HL-60 (cell line): ENCODE results near the gene AGPAT1.

ENCODE experiments used
- GABPA ChIP-seq: IDR thresholded peaks from 2 replicates; pipeline ENCODE4 v1.6.1; 2012; ENCODE audit warnings: low read depth
- TF ChIP-seq, protein P1 (sequence below): IDR thresholded peaks from one replicate; pipeline ENCODE4 v1.5.1; 2011; ENCODE audit warnings: low read length, control low read depth, inconsistent platforms; ENCODE audit not compliant: insufficient read depth
- TF ChIP-seq, protein P2 (sequence below): IDR thresholded peaks from 2 replicates; pipeline ENCODE4 v1.6.1; 2012; ENCODE audit warnings: low read depth; ENCODE audit not compliant: insufficient replicate concordance

DNA sequence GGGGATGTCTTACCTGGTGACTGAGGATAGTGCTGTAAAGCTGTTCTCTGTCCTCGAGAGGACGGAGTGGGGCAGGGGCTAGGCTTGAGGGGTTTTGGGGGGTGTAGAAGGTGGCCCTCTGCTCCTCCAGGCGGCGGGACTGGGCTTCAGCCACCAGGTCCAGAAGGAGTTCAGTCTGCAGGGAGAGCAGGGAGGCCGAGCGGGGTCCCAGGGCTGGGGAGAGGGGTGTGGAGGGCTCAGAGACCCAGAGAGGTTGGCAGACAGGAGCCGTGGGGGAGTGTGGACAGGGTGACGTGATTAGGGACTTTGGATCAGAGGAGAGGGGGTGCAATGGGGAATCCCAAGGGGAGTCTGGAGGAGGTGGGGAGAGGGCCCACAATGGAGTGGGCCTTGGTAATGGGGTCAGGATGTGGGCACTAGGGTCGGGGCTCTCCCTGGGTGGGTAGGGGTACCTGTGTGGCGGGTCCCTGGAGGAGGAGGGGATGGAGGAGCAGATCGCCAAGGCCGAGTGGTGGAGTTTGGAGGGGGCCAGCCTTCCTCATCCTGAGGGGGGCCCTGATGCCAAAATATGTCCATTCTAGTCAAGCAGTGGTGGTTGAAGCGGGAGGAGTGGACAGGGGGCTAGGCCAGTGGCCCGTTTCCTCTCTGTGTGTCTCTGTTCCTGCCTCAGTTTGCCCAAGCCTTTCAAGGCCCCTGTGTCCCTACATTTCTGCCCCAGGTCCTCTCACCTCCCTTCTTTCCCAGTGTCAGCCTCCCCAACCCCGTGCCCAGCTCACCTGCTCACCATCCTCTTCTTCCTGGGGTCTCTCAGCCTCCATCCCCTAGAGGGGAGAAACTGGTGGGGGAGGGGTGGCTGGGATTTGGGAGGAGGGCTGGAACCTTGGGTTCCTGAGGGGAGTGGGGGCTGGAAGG, 16.1 kb upstream of the AGPAT1 start:
- no peak for TF ChIP-seq GABPA
- TF ChIP-seq, protein P1, sequence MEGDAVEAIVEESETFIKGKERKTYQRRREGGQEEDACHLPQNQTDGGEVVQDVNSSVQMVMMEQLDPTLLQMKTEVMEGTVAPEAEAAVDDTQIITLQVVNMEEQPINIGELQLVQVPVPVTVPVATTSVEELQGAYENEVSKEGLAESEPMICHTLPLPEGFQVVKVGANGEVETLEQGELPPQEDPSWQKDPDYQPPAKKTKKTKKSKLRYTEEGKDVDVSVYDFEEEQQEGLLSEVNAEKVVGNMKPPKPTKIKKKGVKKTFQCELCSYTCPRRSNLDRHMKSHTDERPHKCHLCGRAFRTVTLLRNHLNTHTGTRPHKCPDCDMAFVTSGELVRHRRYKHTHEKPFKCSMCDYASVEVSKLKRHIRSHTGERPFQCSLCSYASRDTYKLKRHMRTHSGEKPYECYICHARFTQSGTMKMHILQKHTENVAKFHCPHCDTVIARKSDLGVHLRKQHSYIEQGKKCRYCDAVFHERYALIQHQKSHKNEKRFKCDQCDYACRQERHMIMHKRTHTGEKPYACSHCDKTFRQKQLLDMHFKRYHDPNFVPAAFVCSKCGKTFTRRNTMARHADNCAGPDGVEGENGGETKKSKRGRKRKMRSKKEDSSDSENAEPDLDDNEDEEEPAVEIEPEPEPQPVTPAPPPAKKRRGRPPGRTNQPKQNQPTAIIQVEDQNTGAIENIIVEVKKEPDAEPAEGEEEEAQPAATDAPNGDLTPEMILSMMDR = no peak
- TF ChIP-seq, protein P2, sequence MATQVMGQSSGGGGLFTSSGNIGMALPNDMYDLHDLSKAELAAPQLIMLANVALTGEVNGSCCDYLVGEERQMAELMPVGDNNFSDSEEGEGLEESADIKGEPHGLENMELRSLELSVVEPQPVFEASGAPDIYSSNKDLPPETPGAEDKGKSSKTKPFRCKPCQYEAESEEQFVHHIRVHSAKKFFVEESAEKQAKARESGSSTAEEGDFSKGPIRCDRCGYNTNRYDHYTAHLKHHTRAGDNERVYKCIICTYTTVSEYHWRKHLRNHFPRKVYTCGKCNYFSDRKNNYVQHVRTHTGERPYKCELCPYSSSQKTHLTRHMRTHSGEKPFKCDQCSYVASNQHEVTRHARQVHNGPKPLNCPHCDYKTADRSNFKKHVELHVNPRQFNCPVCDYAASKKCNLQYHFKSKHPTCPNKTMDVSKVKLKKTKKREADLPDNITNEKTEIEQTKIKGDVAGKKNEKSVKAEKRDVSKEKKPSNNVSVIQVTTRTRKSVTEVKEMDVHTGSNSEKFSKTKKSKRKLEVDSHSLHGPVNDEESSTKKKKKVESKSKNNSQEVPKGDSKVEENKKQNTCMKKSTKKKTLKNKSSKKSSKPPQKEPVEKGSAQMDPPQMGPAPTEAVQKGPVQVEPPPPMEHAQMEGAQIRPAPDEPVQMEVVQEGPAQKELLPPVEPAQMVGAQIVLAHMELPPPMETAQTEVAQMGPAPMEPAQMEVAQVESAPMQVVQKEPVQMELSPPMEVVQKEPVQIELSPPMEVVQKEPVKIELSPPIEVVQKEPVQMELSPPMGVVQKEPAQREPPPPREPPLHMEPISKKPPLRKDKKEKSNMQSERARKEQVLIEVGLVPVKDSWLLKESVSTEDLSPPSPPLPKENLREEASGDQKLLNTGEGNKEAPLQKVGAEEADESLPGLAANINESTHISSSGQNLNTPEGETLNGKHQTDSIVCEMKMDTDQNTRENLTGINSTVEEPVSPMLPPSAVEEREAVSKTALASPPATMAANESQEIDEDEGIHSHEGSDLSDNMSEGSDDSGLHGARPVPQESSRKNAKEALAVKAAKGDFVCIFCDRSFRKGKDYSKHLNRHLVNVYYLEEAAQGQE = no peak
